ENCODE results near the gene TDRD1.

The TDRD1 gene

DNA sequence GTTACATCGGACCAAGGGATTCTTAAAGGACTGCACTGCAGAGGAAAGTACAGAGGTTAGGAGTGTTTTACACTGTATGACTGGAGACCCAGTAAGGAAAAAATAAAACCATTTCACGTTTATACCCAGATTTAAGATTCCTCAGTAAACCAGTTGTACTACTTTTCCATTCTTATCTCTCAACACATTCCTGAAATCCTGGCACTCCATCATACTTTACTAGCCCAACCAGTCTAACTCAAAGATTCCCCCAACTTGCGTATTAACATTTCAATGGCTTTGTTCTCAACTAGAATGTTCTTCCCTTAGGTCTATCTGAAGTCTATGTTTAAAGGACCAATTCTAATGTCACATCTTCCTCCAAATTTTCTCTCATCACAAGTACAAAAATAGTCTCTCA lies 13.1 kb upstream of the TDRD1 start:
- peaks cover 46% of the 10 kb centered on the region; the same call in 1 of the 2 replicates for H3K79me2 ChIP-seq (ENCODE audit: insufficient read depth, low read depth)
- H3K36me3 ChIP-seq (ENCODE audit: insufficient read depth), result no peaks in the 10 kb centered on the region
- no peaks in the 10 kb centered on the region for H4K20me1 ChIP-seq (ENCODE audit: insufficient read depth)
- TF ChIP-seq, protein P1, sequence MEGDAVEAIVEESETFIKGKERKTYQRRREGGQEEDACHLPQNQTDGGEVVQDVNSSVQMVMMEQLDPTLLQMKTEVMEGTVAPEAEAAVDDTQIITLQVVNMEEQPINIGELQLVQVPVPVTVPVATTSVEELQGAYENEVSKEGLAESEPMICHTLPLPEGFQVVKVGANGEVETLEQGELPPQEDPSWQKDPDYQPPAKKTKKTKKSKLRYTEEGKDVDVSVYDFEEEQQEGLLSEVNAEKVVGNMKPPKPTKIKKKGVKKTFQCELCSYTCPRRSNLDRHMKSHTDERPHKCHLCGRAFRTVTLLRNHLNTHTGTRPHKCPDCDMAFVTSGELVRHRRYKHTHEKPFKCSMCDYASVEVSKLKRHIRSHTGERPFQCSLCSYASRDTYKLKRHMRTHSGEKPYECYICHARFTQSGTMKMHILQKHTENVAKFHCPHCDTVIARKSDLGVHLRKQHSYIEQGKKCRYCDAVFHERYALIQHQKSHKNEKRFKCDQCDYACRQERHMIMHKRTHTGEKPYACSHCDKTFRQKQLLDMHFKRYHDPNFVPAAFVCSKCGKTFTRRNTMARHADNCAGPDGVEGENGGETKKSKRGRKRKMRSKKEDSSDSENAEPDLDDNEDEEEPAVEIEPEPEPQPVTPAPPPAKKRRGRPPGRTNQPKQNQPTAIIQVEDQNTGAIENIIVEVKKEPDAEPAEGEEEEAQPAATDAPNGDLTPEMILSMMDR (conservative IDR thresholded peaks at IDR 0.05; ENCODE audit: low read depth, low read length), result no peak
- H3K9ac ChIP-seq, result no peak overlapping the region
- no peak overlapping the region for H2AFZ ChIP-seq (ENCODE audit: low read depth)
- no peaks in the 10 kb centered on the region for H3K27me3 ChIP-seq (ENCODE audit: insufficient read depth, low read depth)
- no peak overlapping the region for H3K4me3 ChIP-seq (IDR thresholded peaks at IDR 0.05; ENCODE audit: insufficient read depth, low read depth, low read length)
- peaks cover 7% of the 10 kb centered on the region for H3K4me1 ChIP-seq (ENCODE audit: low read depth, poor library complexity, severe bottlenecking)
- no peak overlapping the region for H3K4me2 ChIP-seq
- no peak overlapping the region for H3K27ac ChIP-seq

DNA sequence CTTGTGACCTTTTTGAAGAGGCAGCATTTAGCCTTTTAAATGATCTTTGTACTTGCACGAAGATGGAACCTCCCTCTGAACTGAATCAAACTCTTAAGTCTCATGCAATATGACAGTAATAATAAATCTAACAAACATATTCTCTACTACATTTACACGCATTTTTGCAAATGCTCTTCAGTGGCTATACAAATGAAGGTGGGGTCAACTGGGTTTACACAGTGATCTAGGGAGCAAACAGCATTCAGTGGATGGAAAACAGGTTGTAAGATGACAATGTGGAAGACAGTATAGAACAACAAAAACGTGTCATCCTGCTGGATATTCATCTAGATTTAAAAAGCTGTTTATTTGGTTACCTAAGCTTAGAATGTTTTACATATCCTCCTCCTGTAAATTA lies 12.7 kb upstream of the TDRD1 start:
- Histone ChIP-seq H3K79me2 (ENCODE audit: insufficient read depth, low read depth) (peaks cover 44% of the 10 kb centered on the region; the same call in 1 of the 2 replicates), H3K27me3 (ENCODE audit: insufficient read depth, low read depth) (no peaks in the 10 kb centered on the region), H3K9ac (no peak overlapping the region), H3K36me3 (ENCODE audit: insufficient read depth) (no peaks in the 10 kb centered on the region), H2AFZ (ENCODE audit: low read depth) (no peak overlapping the region), H3K4me3 (IDR thresholded peaks at IDR 0.05; ENCODE audit: insufficient read depth, low read depth, low read length) (no peak overlapping the region), H3K4me1 (ENCODE audit: low read depth, poor library complexity, severe bottlenecking) (peaks cover 8% of the 10 kb centered on the region), H4K20me1 (ENCODE audit: insufficient read depth) (no peaks in the 10 kb centered on the region), H3K27ac (no peak overlapping the region), H3K4me2 (no peak overlapping the region)
- TF ChIP-seq, protein P1 (conservative IDR thresholded peaks at IDR 0.05; ENCODE audit: low read depth, low read length), result no peak

DNA sequence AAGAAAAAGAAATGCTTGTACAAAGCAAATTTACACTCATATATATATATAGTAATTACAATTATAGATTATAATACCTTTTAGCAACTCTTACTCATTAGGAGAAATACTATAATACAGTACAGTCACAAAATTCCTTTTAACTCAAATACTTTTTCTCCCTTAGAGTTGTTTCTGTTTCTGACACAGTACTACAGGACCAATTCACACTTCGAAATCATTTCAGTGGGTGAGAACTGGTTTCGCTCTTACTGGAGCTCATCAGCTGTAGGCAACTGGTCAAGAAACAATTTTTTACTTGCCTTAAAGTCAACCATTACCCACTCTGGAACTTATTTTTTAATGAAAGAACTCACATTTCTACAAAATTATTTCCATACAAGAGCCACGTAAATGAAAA lies 11.2 kb upstream of the TDRD1 start:
- no peak overlapping the region for H3K9ac ChIP-seq
- no peaks in the 10 kb centered on the region for H3K36me3 ChIP-seq (ENCODE audit: insufficient read depth)
- H3K27ac ChIP-seq, result no peak overlapping the region
- peaks cover 58% of the 10 kb centered on the region; the same call in 1 of the 2 replicates for H3K79me2 ChIP-seq (ENCODE audit: insufficient read depth, low read depth)
- no peak overlapping the region for H3K4me2 ChIP-seq
- H3K27me3 ChIP-seq (ENCODE audit: insufficient read depth, low read depth), result no peaks in the 10 kb centered on the region
- TF ChIP-seq, protein P1 (conservative IDR thresholded peaks at IDR 0.05; ENCODE audit: low read depth, low read length), result no peak
- no peak overlapping the region for H2AFZ ChIP-seq (ENCODE audit: low read depth)
- H3K4me3 ChIP-seq (IDR thresholded peaks at IDR 0.05; ENCODE audit: insufficient read depth, low read depth, low read length), result no peak overlapping the region
- H3K4me1 ChIP-seq (ENCODE audit: low read depth, poor library complexity, severe bottlenecking), result peaks cover 23% of the 10 kb centered on the region
- H4K20me1 ChIP-seq (ENCODE audit: insufficient read depth), result no peaks in the 10 kb centered on the region

DNA sequence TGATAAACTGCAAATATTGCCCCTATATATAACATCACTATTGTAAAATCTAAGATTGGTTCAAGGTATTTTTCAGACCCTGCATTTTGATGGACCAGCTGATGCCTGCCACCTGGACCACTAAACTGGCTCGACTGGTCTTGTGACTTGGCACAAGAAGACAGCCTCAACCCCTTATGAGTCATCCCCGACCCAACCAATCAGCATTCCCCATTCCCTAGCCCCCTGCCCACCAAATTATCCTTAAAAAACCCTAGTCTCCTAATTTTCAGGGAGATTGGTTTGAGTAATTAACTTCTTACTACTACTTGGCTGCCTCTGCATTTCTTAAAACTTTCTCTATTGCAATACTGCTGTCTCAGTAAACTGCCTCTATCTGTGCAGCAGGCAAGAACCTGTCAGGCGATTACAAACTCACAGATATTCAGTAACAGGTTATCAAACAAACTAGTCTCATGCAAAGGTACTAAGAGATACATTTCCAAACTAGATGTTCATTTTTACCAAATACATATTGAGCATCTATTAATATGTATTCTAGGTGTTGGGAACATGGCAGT lies 10.6 kb upstream of the TDRD1 start:
- TF ChIP-seq, protein P1 (conservative IDR thresholded peaks at IDR 0.05; ENCODE audit: low read depth, low read length), result no peak
- H3K4me3 ChIP-seq (IDR thresholded peaks at IDR 0.05; ENCODE audit: insufficient read depth, low read depth, low read length), result no peak overlapping the region
- no peak overlapping the region for H3K9ac ChIP-seq
- no peak overlapping the region for H2AFZ ChIP-seq (ENCODE audit: low read depth)
- no peak overlapping the region for H3K4me2 ChIP-seq
- H3K27me3 ChIP-seq (ENCODE audit: insufficient read depth, low read depth), result no peaks in the 10 kb centered on the region
- no peaks in the 10 kb centered on the region for H4K20me1 ChIP-seq (ENCODE audit: insufficient read depth)
- H3K4me1 ChIP-seq (ENCODE audit: low read depth, poor library complexity, severe bottlenecking), result peaks cover 23% of the 10 kb centered on the region
- H3K27ac ChIP-seq, result no peak overlapping the region
- peaks cover 63% of the 10 kb centered on the region; the same call in 1 of the 2 replicates for H3K79me2 ChIP-seq (ENCODE audit: insufficient read depth, low read depth)
- H3K36me3 ChIP-seq (ENCODE audit: insufficient read depth), result no peaks in the 10 kb centered on the region
